ENCODE measurements around the gene LRP6. TPM values are rescaled to one million over a fixed set of nuclear protein-coding genes. Genes with fewer than 3 reads are reported as not detected.

Gene LRP6
- total and polyA plus RNA-seq, 11 donors: 3.7 to 29.6 (median 16.9) TPM

DNA sequence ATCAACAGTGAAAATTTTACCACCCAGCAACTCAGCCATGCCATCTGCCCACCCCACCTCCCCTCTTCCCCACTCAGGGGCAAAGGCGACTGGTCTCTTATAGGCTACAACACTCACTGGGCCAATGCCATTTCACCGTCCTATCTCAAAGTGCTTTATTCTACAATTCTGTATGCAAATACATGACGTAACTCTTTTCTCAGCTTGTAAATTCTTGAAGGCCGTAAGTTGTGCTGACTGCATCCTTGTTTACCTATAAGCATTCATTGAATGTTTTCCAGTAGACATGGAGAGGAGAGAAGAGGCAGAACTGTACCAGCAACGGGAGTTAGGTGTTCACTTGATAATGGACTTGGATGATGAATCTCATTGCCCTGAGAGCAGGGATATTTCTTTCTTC lies 180.5 kb downstream of the LRP6 start:
- 91 to 94% (median 93%) methylated on average over 5 of the region's 5 CpGs for WGBS, 4 donors

GRCh38 chr12:12083688-12084087 lies 183.2 kb downstream of the LRP6 start:
- intact Hi-C loops (cut with DNase I): loop anchor here in 8 of 10 donors (2.0 to 10.0 kb wide), 6 partner anchors 184 to 621 kb away; partner anchors contain the start of gene LRP6 (in 1 of the 8)
- Histone ChIP-seq H3K9me3 (no peaks in the 10 kb centered on the region), H3K27me3 (no peaks in the 10 kb centered on the region), H3K27ac (no peak overlapping the region), H3K4me1 (peaks cover 0 to 9% (median 2%) of the 10 kb centered on the region in 12 donors), H3K36me3 (no peaks in the 10 kb centered on the region), H3K4me3 (no peak overlapping the region)
- 72 to 91% (median 80%) methylated on average over 8 of the region's 8 CpGs for WGBS, 4 donors
- DNase-seq (no peak), ATAC-seq (no peak)
- TF ChIP-seq, protein P1, sequence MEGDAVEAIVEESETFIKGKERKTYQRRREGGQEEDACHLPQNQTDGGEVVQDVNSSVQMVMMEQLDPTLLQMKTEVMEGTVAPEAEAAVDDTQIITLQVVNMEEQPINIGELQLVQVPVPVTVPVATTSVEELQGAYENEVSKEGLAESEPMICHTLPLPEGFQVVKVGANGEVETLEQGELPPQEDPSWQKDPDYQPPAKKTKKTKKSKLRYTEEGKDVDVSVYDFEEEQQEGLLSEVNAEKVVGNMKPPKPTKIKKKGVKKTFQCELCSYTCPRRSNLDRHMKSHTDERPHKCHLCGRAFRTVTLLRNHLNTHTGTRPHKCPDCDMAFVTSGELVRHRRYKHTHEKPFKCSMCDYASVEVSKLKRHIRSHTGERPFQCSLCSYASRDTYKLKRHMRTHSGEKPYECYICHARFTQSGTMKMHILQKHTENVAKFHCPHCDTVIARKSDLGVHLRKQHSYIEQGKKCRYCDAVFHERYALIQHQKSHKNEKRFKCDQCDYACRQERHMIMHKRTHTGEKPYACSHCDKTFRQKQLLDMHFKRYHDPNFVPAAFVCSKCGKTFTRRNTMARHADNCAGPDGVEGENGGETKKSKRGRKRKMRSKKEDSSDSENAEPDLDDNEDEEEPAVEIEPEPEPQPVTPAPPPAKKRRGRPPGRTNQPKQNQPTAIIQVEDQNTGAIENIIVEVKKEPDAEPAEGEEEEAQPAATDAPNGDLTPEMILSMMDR (IDR thresholded peaks at IDR 0.05): no peak
- TF ChIP-seq POLR2A (IDR thresholded peaks at IDR 0.05): no peak

More for the DNA sequence above, 180.5 kb downstream of the LRP6 start:
- no peak for TF ChIP-seq POLR2A (IDR thresholded peaks at IDR 0.05)
- TF ChIP-seq, protein P1 (IDR thresholded peaks at IDR 0.05): no peak
- Histone ChIP-seq H3K27me3 (no peaks in the 10 kb centered on the region), H3K4me3 (no peak overlapping the region), H3K4me1 (peaks cover 0 to 9% (median 2%) of the 10 kb centered on the region in 12 donors), H3K36me3 (no peaks in the 10 kb centered on the region), H3K9me3 (no peaks in the 10 kb centered on the region), H3K27ac (no peak overlapping the region)
- ATAC-seq (no peak), DNase-seq (no peak)
- intact Hi-C loops (cut with DNase I): loop anchor here in 2 of 10 donors (2.0 to 10.0 kb wide), 3 partner anchors 240 to 618 kb away; no protein-coding TSS in a partner anchor

- DNase-seq (peak in 1 of 5 donors; percentile 31), ATAC-seq (peak; percentile 72 to 93 (median 81))
- Histone ChIP-seq H3K4me3 (no peak overlapping the region), H3K27me3 (no peaks in the 10 kb centered on the region), H3K9me3 (no peaks in the 10 kb centered on the region), H3K4me1 (peaks cover 0 to 9% (median 2%) of the 10 kb centered on the region in 12 donors), H3K36me3 (no peaks in the 10 kb centered on the region), H3K27ac (peak overlapping the region; percentile 11 to 79 (median 68))
- intact Hi-C loops (cut with DNase I): loop anchor here in 8 of 10 donors (1.0 to 10.0 kb wide), 7 partner anchors 185 to 623 kb away; partner anchors contain the start of gene LRP6 (in 1 of the 8)
- 55 to 81% (median 64%) methylated on average over 3 of the region's 3 CpGs for WGBS, 4 donors
- TF ChIP-seq POLR2A (IDR thresholded peaks at IDR 0.05): no peak
- TF ChIP-seq, protein P1 (IDR thresholded peaks at IDR 0.05): peak in 11 of 12 donors; percentile 24 to 60 (median 44)
Measured at GRCh38 chr12:12081836-12082497, 184.9 kb downstream of the LRP6 start.

DNA sequence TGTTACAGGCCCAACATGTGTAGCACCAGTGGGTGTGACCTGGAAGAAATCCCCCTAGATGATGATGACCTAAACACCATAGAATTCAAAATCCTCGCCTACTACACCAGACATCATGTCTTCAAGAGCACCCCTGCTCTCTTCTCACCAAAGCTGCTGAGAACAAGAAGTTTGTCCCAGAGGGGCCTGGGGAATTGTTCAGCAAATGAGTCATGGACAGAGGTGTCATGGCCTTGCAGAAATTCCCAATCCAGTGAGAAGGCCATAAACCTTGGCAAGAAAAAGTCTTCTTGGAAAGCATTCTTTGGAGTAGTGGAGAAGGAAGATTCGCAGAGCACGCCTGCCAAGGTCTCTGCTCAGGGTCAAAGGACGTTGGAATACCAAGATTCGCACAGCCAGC lies 187.6 kb downstream of the LRP6 start:
- H3K4me1 ChIP-seq: peaks cover 0 to 9% (median 2%) of the 10 kb centered on the region in 12 donors
- no peaks in the 10 kb centered on the region for H3K9me3 ChIP-seq
- ATAC-seq (no peak), DNase-seq (no peak)
- no peak overlapping the region for H3K4me3 ChIP-seq
- H3K36me3 ChIP-seq: no peaks in the 10 kb centered on the region
- intact Hi-C loops (cut with DNase I): loop anchor here in 1 of 10 donors (5.0 kb wide), 1 partner anchor 253 kb away; no protein-coding TSS in a partner anchor
- no peaks in the 10 kb centered on the region for H3K27me3 ChIP-seq
- WGBS, 4 donors: 81 to 84% (median 82%) methylated on average over 5 of the region's 5 CpGs
- H3K27ac ChIP-seq: no peak overlapping the region
- no peak for TF ChIP-seq POLR2A (IDR thresholded peaks at IDR 0.05)
- TF ChIP-seq, protein P1 (IDR thresholded peaks at IDR 0.05): no peak
